Measurements from ENCODE around the gene NRF1.
"Not testable (repeated sequence)": the region's sequence is repeated elsewhere in the genome, so short reads cannot be mapped to it uniquely, and the experiment has no call there.

The NRF1 gene

GRCh38 chr7:129649128-129649690 lies 37.7 kb downstream of the NRF1 start:
- DNase-seq (ENCODE audit: low spot score) = no peak

DNA sequence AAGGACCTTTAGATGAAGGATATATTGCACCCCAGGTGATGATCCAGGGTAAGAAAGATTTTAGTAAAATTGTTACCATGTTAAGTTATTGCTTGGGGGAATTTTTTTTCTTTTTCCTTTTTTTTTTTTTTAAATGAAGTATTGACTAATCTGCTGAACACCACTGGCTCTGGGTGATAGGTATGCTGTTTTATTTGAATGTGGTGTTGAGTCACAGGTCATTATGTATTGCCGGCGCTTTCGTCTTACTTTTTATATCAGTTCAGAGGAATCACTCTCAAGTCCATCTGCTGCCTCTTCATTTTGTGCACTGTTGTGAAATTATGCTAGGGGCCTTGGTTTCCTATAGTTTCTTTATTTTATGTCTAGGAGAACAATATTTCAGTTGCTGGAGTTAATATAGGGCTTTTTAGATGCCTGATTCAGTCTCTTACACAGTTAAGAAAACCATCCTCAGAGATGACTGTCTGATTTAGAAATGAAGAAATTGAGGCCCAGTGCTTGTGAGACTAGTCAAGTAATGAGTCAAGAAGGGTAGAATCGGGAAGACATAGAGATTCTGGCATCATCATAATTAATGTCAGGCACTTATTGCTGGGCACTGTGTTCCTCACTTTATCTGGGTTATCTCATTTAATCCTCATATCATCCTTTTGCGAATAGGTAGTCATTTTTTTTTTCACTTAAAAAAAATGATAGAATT lies 38.7 kb downstream of the NRF1 start:
- no peak for DNase-seq (ENCODE audit: low spot score)

DNA sequence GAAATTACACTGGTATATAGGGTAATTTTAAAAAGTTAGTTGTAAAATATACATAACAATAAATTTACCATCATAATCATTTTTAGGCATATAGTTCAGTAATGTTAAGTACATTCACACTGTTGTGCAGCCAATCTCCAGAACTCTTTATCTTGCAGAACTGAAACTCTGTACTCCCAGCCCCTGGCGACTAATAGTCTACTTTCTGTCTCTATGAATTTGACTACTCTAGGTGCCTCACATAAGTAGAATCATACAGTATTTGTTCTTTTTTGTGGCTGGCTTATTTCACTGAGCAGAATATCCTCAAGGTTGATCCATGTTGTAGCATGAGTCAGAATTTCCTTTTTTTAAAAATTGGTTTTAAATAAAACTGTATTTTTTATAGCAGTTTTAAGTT lies 41.4 kb downstream of the NRF1 start:
- DNase-seq (ENCODE audit: low spot score) = no peak

DNA sequence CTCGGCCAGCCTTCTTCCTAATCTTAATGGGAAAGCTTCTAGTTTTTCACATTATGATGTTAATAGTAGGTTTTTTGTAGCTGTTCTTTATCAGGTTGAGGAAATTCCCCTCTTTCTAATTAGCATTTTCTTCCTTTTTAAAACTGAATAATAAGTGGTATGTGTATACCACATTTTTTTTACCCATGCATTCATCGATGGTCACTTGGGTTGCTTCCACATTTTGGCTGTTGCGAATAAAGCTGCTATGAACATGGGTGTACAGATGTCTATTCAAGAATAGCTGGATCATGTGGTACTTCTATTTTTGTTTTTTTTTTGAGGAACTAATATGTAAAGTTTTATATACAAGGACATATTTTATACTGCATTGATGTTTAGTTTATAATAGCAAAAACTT lies 44.3 kb downstream of the NRF1 start:
- no peak for DNase-seq (ENCODE audit: low spot score)

- no peak for DNase-seq (ENCODE audit: low spot score)
These were observed 45.8 kb downstream of the NRF1 start for GRCh38 chr7:129657363-129657762.

GRCh38 chr7:129659907-129660306 lies 48.4 kb downstream of the NRF1 start:
- not testable (repeated sequence) for DNase-seq (ENCODE audit: low spot score)

- no peak for DNase-seq (ENCODE audit: low spot score)
These were observed 50.2 kb downstream of the NRF1 start for GRCh38 chr7:129661645-129662182.

DNA sequence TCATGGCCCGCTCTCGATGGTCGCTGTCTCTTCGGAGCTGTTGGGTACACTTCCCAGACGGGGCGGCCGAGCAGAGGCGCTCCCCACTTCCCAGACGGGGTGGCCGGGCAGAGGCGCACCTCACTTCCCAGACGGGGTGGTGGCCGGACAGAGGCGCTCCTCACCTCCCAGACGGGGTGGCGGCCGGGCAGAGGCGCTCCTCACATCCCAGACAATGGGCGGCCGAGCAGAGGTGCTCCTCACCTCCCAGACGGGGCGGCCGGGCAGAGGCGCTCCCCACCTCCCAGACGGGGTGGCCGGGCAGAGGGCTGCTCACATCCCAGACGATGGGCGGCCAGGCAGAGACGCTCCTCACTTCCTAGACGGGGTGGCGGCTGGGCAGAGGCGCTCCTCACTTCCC lies 51.7 kb downstream of the NRF1 start:
- DNase-seq (ENCODE audit: low spot score) = not testable (repeated sequence)

GRCh38 chr7:129664029-129665012 lies 52.8 kb downstream of the NRF1 start:
- DNase-seq (ENCODE audit: low spot score) = peak; percentile 88

- no peak for DNase-seq (ENCODE audit: low spot score)
These were observed 53.5 kb downstream of the NRF1 start for GRCh38 chr7:129665013-129665401.

- DNase-seq (ENCODE audit: low spot score) = no peak
These were observed 55.6 kb downstream of the NRF1 start for GRCh38 chr7:129667116-129667515.

DNA sequence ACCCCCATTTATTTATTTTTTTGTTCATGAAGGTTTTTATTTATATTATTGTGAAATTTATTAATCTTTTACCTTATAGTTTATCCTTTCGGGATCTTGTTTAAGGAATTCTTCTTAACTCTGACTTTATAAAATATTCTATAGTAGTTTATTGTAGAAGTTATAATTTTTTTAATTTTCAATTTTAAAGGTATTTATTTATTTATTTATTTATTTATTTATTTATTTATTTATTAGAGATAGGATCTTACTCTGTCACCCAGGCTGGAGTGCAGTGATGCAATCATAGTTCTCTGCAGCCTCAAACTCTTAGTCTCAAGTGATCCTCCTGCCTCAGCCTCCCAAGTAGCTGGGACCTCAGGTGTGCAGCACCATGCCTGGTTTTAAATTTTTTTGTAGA lies 56.0 kb downstream of the NRF1 start:
- no peak for DNase-seq (ENCODE audit: low spot score)

- no peak for DNase-seq (ENCODE audit: low spot score)
These were observed 58.4 kb downstream of the NRF1 start for GRCh38 chr7:129669901-129670300.

GRCh38 chr7:129670656-129671055 lies 59.1 kb downstream of the NRF1 start:
- DNase-seq (ENCODE audit: low spot score) = no peak

DNA sequence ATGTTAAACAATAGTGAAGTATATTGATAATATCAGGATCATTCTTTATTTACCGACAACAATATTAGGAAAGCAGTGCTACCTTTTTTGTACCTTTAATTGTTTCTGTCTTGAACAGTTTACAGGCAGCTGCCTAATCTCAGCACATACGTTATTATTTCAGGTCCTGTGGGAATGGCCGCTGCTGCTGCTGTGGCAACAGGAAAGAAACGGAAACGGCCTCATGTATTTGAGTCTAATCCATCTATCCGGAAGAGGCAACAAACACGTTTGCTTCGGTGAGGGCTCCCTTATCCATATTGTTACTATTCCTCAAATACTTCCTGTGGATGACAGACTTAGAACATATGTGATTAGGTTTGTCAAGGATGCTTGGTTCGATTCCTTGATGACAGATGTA lies 59.7 kb downstream of the NRF1 start:
- no peak for DNase-seq (ENCODE audit: low spot score)

GRCh38 chr7:129674475-129674874 lies 63.0 kb downstream of the NRF1 start:
- not testable (repeated sequence) for DNase-seq (ENCODE audit: low spot score)

GRCh38 chr7:129675521-129675920 lies 64.0 kb downstream of the NRF1 start:
- DNase-seq (ENCODE audit: low spot score) = no peak

DNA sequence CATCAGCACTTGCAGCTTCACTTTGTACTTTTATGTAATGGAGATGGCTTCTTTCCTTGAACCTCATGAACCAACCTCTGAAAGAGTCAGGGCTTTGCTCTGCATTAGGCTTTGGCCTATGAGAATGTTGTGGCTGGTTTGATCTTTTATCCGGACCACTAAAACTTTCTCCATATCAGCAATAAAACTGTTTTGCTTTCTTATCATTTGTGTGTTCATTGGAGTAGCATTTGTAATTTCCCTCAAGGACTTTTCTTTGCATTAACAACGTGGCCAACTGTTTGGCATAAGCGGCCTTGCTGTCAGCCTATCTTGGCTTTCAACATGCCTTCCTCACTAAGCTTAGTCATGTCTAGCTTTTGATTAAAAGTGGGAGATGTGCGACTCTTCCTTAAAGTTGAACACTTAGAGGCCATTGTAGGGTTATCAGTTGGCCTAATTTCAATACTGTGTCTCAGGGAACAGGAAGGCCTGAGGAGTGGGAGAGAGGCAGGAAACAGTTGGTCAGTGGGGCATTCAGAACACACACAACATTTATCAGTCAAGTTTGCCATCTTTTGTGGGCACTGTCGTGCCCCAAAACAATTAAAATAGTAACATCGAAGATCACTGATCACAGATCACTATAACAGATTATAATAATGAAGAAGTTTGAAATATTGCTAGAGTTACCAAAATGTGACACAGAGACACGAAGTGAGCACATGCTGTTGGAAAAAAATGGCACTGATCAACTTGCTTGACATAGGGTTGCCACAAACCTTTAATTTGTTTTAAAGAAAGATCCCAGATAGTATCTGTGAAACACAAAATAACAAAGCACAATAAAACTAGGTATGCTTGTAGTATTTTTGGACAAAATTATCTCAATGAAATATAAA lies 64.7 kb downstream of the NRF1 start:
- no peak for DNase-seq (ENCODE audit: low spot score)

DNA sequence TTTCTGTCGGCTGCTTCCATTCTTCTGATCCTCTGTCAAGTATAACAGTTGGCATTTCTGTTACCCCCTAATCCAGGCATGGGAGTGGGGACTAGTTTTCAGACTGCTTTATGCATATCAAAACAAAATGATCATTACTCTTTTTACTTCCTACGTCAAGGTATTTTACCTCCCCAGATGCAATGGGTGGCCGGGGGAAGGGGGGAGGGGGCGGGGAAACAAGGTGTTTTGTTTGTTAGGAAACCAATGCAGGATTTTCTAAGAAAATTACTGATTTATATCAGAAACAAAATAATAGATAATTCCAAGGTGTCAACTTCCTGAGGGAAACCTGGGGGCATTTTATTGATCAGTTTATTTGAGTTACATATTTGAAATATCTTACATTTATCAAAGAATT lies 66.3 kb downstream of the NRF1 start:
- DNase-seq (ENCODE audit: low spot score) = no peak

DNA sequence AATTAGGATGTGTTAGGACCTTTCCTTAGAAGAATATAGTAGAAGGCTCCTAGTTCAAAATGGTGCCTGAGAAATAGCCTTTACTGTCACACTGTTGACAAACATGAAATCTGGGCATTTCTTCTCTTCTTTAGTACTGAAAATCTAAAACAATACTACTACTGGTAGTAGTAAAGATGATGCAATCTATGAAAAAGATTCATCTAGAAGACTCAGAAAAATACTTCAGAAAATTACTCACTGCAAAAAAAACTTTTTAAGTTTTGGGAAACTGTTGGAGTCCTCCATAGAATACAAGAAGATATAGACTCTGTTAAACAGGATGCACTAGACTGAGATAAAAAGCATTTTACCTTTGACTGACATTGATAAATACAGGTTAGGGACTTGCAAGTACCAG lies 67.1 kb downstream of the NRF1 start:
- no peak for DNase-seq (ENCODE audit: low spot score)

- no peak for DNase-seq (ENCODE audit: low spot score)
These were observed 68.9 kb downstream of the NRF1 start for GRCh38 chr7:129680400-129680799.

- no peak for DNase-seq (ENCODE audit: low spot score)
These were observed 73.3 kb downstream of the NRF1 start for GRCh38 chr7:129684777-129685176.
